ENCODE results near the gene GAREM1. TPM values are rescaled to one million over a fixed set of nuclear protein-coding genes. Genes with fewer than 3 reads are reported as not detected.
"Not testable (repeated sequence)": the region's sequence is repeated elsewhere in the genome, so short reads cannot be mapped to it uniquely, and the experiment has no call there.

Gene GAREM1
- polyA plus RNA-seq, 1 of the 3 experiments (the other 2 are of a cell fraction) = 2.8 TPM

DNA sequence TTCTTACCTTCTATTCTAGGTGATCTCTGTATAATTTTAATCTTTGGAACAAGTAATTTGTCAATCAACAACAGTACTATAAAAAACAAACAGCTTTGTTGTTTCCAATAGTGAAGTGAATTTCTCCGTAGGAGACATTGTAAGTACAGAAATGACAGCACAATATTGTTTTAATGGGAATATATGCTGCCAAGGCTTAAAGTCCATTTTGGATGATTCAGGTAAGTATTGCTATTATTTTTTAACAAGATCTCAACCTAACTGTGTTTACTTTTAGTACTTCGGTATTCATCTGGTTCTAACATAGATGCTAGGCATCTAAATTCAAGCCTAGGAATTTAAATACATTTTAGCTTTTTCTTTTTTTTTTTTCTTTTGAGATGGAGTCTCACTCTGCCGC is 175.1 kb downstream of the GAREM1 start:
- ChIA-PET CTCF (interaction anchor here (1.2 to 9.4 kb wide), 2 partner anchors 175 to 254 kb away, joined by 3 to 61 read pairs; partner anchors contain the start of gene GAREM1), POLR2A (no interaction called here)
- Histone ChIP-seq H3K4me3 (ENCODE audit: low read depth in 2 of 2, low read length in 1 of 2) (no peak overlapping the region), H3K9me2 (no peaks in the 10 kb centered on the region), H3K4me1 (ENCODE audit: control insufficient read depth in 1 of 2, insufficient read depth in 2 of 2, low read depth in 1 of 2, low read length in 1 of 2) (peaks cover 0 to 6% of the 10 kb centered on the region in 2 experiments; a peak in 1 of 4 replicates), H4K20me1 (ENCODE audit: insufficient read depth) (no peaks in the 10 kb centered on the region), H3K79me2 (ENCODE audit: insufficient read depth) (no peaks in the 10 kb centered on the region), H3F3A (replicated peaks; ENCODE audit: insufficient read depth) (peaks cover 35% of the 10 kb centered on the region), H3K36me3 (replicated peaks in 1 of 2; ENCODE audit: control insufficient read depth in 1 of 2, insufficient read depth in 2 of 2, low read length in 1 of 2) (no peaks in the 10 kb centered on the region), H2AFZ (ENCODE audit: low read depth) (no peak overlapping the region), H3K27me3 (ENCODE audit: insufficient read depth) (no peaks in the 10 kb centered on the region), H3K9me3 (no peaks in the 10 kb centered on the region), H3K9ac (no peak overlapping the region), H3K4me2 (no peak overlapping the region), H3K27ac (ENCODE audit: low read depth in 2 of 2, low read length in 1 of 2) (no peak overlapping the region)
- TF ChIP-seq, protein P1, sequence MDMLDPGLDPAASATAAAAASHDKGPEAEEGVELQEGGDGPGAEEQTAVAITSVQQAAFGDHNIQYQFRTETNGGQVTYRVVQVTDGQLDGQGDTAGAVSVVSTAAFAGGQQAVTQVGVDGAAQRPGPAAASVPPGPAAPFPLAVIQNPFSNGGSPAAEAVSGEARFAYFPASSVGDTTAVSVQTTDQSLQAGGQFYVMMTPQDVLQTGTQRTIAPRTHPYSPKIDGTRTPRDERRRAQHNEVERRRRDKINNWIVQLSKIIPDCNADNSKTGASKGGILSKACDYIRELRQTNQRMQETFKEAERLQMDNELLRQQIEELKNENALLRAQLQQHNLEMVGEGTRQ (IDR thresholded peaks at IDR 0.05; ENCODE audit: borderline replicate concordance, low read depth, low read length) = no peak
- WGBS (ENCODE audit: low lambda C conversion rate) = 95% methylated on average over 3 of the region's 3 CpGs
- no peak for DNase-seq

DNA sequence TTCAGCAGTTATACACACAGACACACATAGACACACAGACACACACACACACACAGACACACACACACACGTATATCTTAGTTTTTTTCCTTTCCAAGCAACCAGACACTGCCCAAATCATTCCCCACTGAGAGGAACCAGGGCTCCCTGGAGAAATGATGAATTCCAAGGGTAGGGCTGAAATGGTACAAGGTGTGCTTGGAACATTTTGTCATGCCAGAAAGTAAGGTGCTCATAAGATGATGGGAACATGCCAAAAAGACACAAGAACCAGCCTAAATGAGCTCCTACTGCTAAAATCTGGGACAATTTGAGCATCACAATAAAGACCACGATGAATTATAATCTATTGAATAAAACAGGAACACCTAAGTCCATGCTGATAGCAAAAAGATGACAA is 177.6 kb downstream of the GAREM1 start:
- Histone ChIP-seq H3K79me2 (ENCODE audit: insufficient read depth) (no peaks in the 10 kb centered on the region), H3F3A (replicated peaks; ENCODE audit: insufficient read depth) (peaks cover 13% of the 10 kb centered on the region), H3K27me3 (ENCODE audit: insufficient read depth) (no peaks in the 10 kb centered on the region), H3K4me3 (ENCODE audit: low read depth in 2 of 2, low read length in 1 of 2) (no peak overlapping the region), H3K36me3 (replicated peaks in 1 of 2; ENCODE audit: control insufficient read depth in 1 of 2, insufficient read depth in 2 of 2, low read length in 1 of 2) (no peaks in the 10 kb centered on the region), H2AFZ (ENCODE audit: low read depth) (no peak overlapping the region), H3K4me1 (ENCODE audit: control insufficient read depth in 1 of 2, insufficient read depth in 2 of 2, low read depth in 1 of 2, low read length in 1 of 2) (peaks cover 0 to 3% of the 10 kb centered on the region in 2 experiments; a peak in 1 of 4 replicates), H4K20me1 (ENCODE audit: insufficient read depth) (no peaks in the 10 kb centered on the region), H3K9me3 (no peaks in the 10 kb centered on the region), H3K9ac (no peak overlapping the region), H3K4me2 (no peak overlapping the region), H3K27ac (ENCODE audit: low read depth in 2 of 2, low read length in 1 of 2) (no peak overlapping the region), H3K9me2 (no peaks in the 10 kb centered on the region)
- DNase-seq = no peak
- ChIA-PET CTCF (interaction anchor here (1.3 to 7.4 kb wide), 2 partner anchors 17 to 178 kb away, joined by 3 to 68 read pairs; partner anchors contain the start of gene GAREM1), POLR2A (no interaction called here)
- WGBS (ENCODE audit: low lambda C conversion rate) = 92% methylated on average over 2 of the region's 2 CpGs
- TF ChIP-seq RCOR1 (IDR thresholded peaks at IDR 0.05; ENCODE audit: low read length) = no peak

DNA sequence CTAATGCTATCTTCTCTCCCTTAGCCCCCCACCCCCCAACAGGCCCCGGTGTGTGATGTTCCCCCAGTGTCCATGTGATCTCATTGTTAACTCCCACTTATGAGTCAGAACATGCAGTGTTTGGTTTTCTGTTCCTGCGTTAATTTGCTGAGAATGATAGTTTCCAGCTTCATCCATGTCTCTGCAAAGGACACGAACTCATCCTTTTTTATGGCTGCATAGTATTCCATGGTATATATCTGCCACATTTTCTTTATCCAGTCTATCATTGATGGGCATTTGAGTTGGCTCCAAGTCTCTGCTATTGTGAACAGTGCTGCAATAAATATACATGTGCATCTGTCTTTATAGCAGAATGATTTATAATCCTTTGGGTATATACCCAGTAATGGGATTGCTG is 179.1 kb downstream of the GAREM1 start:
- H3K27me3 ChIP-seq (ENCODE audit: insufficient read depth); H3K36me3 ChIP-seq (replicated peaks in 1 of 2; ENCODE audit: control insufficient read depth in 1 of 2, insufficient read depth in 2 of 2, low read length in 1 of 2); H3K9me3 ChIP-seq; H4K20me1 ChIP-seq (ENCODE audit: insufficient read depth); H3K9ac ChIP-seq; H2AFZ ChIP-seq (ENCODE audit: low read depth); H3K4me3 ChIP-seq (ENCODE audit: low read depth in 2 of 2, low read length in 1 of 2); H3K4me1 ChIP-seq (ENCODE audit: control insufficient read depth in 1 of 2, insufficient read depth in 2 of 2, low read depth in 1 of 2, low read length in 1 of 2); POLR2A ChIA-PET; DNase-seq; H3K9me2 ChIP-seq; H3K79me2 ChIP-seq (ENCODE audit: insufficient read depth); H3K4me2 ChIP-seq; H3K27ac ChIP-seq (ENCODE audit: low read depth in 2 of 2, low read length in 1 of 2); H3F3A ChIP-seq (replicated peaks; ENCODE audit: insufficient read depth): not testable (repeated sequence)
- CTCF ChIA-PET = interaction anchor here (3.9 to 7.4 kb wide), 2 partner anchors 18 to 179 kb away, joined by 49 to 68 read pairs; partner anchors contain the start of gene GAREM1
- 89% methylated on average over 3 of the region's 3 CpGs for WGBS (ENCODE audit: low lambda C conversion rate)

DNA sequence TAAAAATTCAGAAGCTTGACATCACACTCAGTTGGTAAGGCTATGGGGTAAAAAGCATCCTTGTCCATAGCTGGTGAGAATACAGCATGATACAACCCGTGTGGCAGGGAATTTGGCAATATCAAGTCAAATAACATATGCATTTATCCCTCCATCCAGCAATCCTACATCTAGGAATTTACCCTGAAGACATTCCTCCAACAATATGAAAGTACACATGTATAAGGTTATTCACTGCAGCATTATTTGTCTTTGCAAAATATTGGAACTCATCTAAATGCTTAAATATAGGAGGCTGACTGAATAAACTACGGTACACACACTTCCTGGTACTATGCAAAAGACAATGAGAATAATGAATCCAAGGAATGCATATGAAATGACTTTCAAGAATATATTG is 179.9 kb downstream of the GAREM1 start:
- Histone ChIP-seq H2AFZ (ENCODE audit: low read depth) (no peak overlapping the region), H3K79me2 (ENCODE audit: insufficient read depth) (no peaks in the 10 kb centered on the region), H3K27me3 (ENCODE audit: insufficient read depth) (no peaks in the 10 kb centered on the region), H3K9me3 (no peaks in the 10 kb centered on the region), H3K9ac (no peak overlapping the region), H3F3A (replicated peaks; ENCODE audit: insufficient read depth) (no peaks in the 10 kb centered on the region), H3K4me2 (no peak overlapping the region), H3K4me1 (ENCODE audit: control insufficient read depth in 1 of 2, insufficient read depth in 2 of 2, low read depth in 1 of 2, low read length in 1 of 2) (no peaks in the 10 kb centered on the region), H3K27ac (ENCODE audit: low read depth in 2 of 2, low read length in 1 of 2) (no peak overlapping the region), H3K9me2 (no peaks in the 10 kb centered on the region), H4K20me1 (ENCODE audit: insufficient read depth) (no peaks in the 10 kb centered on the region), H3K36me3 (replicated peaks in 1 of 2; ENCODE audit: control insufficient read depth in 1 of 2, insufficient read depth in 2 of 2, low read length in 1 of 2) (peaks cover 2 to 3% of the 10 kb centered on the region in 2 experiments), H3K4me3 (ENCODE audit: low read depth in 2 of 2, low read length in 1 of 2) (no peak overlapping the region)
- WGBS (ENCODE audit: low lambda C conversion rate) = 74% methylated on average over 2 of the region's 2 CpGs
- POLR2A ChIA-PET = no interaction called here
- DNase-seq = no peak
- CTCF ChIA-PET = interaction anchor here (0.8 to 7.4 kb wide), 11 partner anchors 13 to 268 kb away, joined by 3 to 68 read pairs (median 5); partner anchors contain the start of gene GAREM1
- TF ChIP-seq RFX5 (IDR thresholded peaks at IDR 0.05; ENCODE audit: low read length) (no peak), CHD2 (IDR thresholded peaks at IDR 0.05; ENCODE audit: low read length, partially characterized antibody) (no peak), RCOR1 (IDR thresholded peaks at IDR 0.05; ENCODE audit: low read length) (no peak), FOXM1 (IDR thresholded peaks at IDR 0.05; ENCODE audit: low read depth) (no peak), GATA2 (CRISPR knock-in tag; IDR thresholded peaks at IDR 0.05) (no peak), FOSL2 (IDR thresholded peaks at IDR 0.05; ENCODE audit: borderline replicate concordance, low read depth) (no peak), JUND (IDR thresholded peaks at IDR 0.05) (no peak), SMC3 (IDR thresholded peaks at IDR 0.05; ENCODE audit: low read depth, low read length) (no peak), RAD21 (IDR thresholded peaks at IDR 0.05; ENCODE audit: low read length) (no peak), GABPA (IDR thresholded peaks at IDR 0.05; ENCODE audit: low read depth) (no peak), EZH2phosphoT487 (IDR thresholded peaks at IDR 0.05; ENCODE audit: borderline replicate concordance, low read depth) (no peak), POLR2AphosphoS5 (IDR thresholded peaks at IDR 0.05; ENCODE audit: low read depth, low read length) (no peak), FOXJ3 (CRISPR knock-in tag; IDR thresholded peaks at IDR 0.05) (no peak), NFIC (IDR thresholded peaks at IDR 0.05; ENCODE audit: borderline replicate concordance) (no peak)
- TF ChIP-seq, protein P2, sequence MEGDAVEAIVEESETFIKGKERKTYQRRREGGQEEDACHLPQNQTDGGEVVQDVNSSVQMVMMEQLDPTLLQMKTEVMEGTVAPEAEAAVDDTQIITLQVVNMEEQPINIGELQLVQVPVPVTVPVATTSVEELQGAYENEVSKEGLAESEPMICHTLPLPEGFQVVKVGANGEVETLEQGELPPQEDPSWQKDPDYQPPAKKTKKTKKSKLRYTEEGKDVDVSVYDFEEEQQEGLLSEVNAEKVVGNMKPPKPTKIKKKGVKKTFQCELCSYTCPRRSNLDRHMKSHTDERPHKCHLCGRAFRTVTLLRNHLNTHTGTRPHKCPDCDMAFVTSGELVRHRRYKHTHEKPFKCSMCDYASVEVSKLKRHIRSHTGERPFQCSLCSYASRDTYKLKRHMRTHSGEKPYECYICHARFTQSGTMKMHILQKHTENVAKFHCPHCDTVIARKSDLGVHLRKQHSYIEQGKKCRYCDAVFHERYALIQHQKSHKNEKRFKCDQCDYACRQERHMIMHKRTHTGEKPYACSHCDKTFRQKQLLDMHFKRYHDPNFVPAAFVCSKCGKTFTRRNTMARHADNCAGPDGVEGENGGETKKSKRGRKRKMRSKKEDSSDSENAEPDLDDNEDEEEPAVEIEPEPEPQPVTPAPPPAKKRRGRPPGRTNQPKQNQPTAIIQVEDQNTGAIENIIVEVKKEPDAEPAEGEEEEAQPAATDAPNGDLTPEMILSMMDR (IDR thresholded peaks at IDR 0.05) = no peak
